Lower leg skin (tissue), 3 donors: ENCODE data around the gene TRPM8.

Experiments
- CTCF ChIP-seq, 3 donors: fragments of 450-650 bp; IDR thresholded peaks; one replicate each; pipeline ENCODE4 v1.5.1; 2016; ENCODE audit warnings: antibody characterized with exemption in 3 of 3, mild to moderate bottlenecking in 3 of 3, moderate library complexity in 2 of 3
- POLR2A ChIP-seq, 2 donors: fragments of 450-650 bp; IDR thresholded peaks; one replicate each; pipeline ENCODE4 v1.6.1; 2016 to 2017; ENCODE audit warnings: antibody characterized with exemption in 2 of 2, mild to moderate bottlenecking in 1 of 2, moderate library complexity in 1 of 2

DNA sequence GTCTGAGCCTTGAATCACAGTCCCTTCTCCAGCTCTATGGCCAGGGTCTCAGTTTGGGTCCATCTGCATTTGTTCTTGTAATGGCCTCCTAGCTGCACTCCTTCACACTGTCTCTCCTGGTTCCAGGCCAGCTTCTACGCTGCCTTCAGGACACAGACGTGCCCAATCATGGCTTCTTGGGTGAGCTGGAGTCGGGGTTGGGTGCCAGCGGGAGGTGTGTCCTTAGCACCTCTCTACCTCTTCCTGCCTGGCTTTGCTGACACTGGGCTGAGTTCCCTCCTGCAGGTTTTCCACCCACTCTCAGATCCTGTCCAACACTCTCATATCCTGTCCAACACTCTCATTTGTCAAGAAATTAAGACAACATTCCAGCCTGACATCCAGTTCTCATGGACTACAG is 9.6 kb downstream of the TRPM8 start:
- TF ChIP-seq CTCF (IDR thresholded peaks at IDR 0.05) (no peak), POLR2A (IDR thresholded peaks at IDR 0.05) (no peak)
